PC-3 (cell line): ENCODE results near the gene HPS5. TPM values are rescaled to one million over a fixed set of nuclear protein-coding genes. Genes with fewer than 3 reads are reported as not detected.

Experiments
- ATAC-seq: fragments of 200-7000 bp; cut with Tn5 transposase; 2 replicates; pipeline ENCODE4 v1.9.1; 2020; ENCODE audit warnings: mild to moderate bottlenecking, moderate library complexity
- BruUV-seq: library from RNA; stranded (reverse); fragments of 400-500 nt; replicated peaks from 2 replicates; lab custom pipeline; 2021; lab: Mats Ljungman, UMichigan
- CTCF ChIA-PET: fragments of 300-600 bp; sonication (Branson Sonifier 250); formaldehyde crosslinking; loops from one replicate; lab custom pipeline; 2022; ENCODE audit warnings: antibody characterized with exemption; lab: Charles Lee
- POLR2A ChIA-PET: fragments of 300-600 bp; sonication (Branson Sonifier 250); formaldehyde crosslinking; loops from one replicate; lab custom pipeline; 2022; ENCODE audit warnings: antibody characterized with exemption; ENCODE audit not compliant: unreplicated experiment; lab: Charles Lee
- DNase-seq: peaks from one replicate; pipeline ENCODE4 v3.0.0-alpha.2; 2015
- H2AFZ ChIP-seq: fragments of 300-600 bp; sonication (generic); 2 replicates; pipeline ENCODE4 v1.6.0; 2016; ENCODE audit warnings: antibody characterized with exemption, low read length
- H3F3A ChIP-seq: fragments of 300-600 bp; sonication (generic); one replicate; pipeline ENCODE4 v1.6.0; 2017; ENCODE audit warnings: antibody characterized with exemption, low read length, control low read depth, mild to moderate bottlenecking; ENCODE audit not compliant: unreplicated experiment
- H3K27ac ChIP-seq: fragments of 300-600 bp; sonication (generic); 2 replicates; pipeline ENCODE4 v1.5.1; 2016; ENCODE audit warnings: mild to moderate bottlenecking, low read length
- H3K27me3 ChIP-seq: fragments of 300-600 bp; sonication (generic); 2 replicates; pipeline ENCODE4 v1.6.1; 2016; ENCODE audit warnings: low read length, mixed read lengths
- H3K36me3 ChIP-seq: fragments of 300-600 bp; sonication (generic); 2 replicates; pipeline ENCODE4 v1.6.1; 2016; ENCODE audit warnings: low read depth, mixed run types, low read length, mixed read lengths
- H3K4me1 ChIP-seq: fragments of 300-600 bp; sonication (generic); 2 replicates; pipeline ENCODE4 v1.5.1; 2016; ENCODE audit warnings: low read length; ENCODE audit not compliant: insufficient read depth
- H3K4me2 ChIP-seq: fragments of 300-600 bp; sonication (generic); 2 replicates; pipeline ENCODE4 v1.6.0; 2016; ENCODE audit warnings: low read length
- H3K4me3 ChIP-seq: fragments of 300-600 bp; sonication (generic); 2 replicates; pipeline ENCODE4 v1.5.1; 2016; ENCODE audit warnings: mild to moderate bottlenecking, low read length, mixed read lengths
- H3K79me2 ChIP-seq: fragments of 300-600 bp; sonication (generic); 2 replicates; pipeline ENCODE4 v1.6.1; 2017; ENCODE audit warnings: low read length, mixed read lengths
- H3K9ac ChIP-seq: fragments of 300-600 bp; sonication (generic); 2 replicates; pipeline ENCODE4 v1.6.0; 2016; ENCODE audit warnings: mild to moderate bottlenecking, low read length
- H3K9me2 ChIP-seq: fragments of 300-600 bp; sonication (generic); replicated peaks from 2 replicates; pipeline ENCODE4 v1.6.1; 2016; ENCODE audit warnings: mixed run types, low read length, mixed read lengths
- H3K9me3 ChIP-seq: fragments of 300-600 bp; sonication (generic); 2 replicates; pipeline ENCODE4 v1.6.1; 2016; ENCODE audit warnings: low read length, mixed read lengths
- H4K20me1 ChIP-seq: fragments of 300-600 bp; sonication (generic); 2 replicates; pipeline ENCODE4 v1.6.1; 2016; ENCODE audit warnings: low read length, mixed read lengths
- EZH2 ChIP-seq: fragments of 300-600 bp; sonication (generic); IDR thresholded peaks from one replicate; pipeline ENCODE4 v1.6.1; 2017; ENCODE audit warnings: antibody characterized with exemption, mild to moderate bottlenecking, low read length; ENCODE audit not compliant: unreplicated experiment
- EZH2phosphoT487 ChIP-seq: fragments of 300-600 bp; sonication (generic); IDR thresholded peaks from 2 replicates; pipeline ENCODE4 v1.6.1; 2018; ENCODE audit warnings: mild to moderate bottlenecking, antibody characterized with exemption, low read length, borderline replicate concordance
- intact Hi-C: fragments of 100-400 bp; cut with micrococcal nuclease; formaldehyde crosslinking; loops from 2 replicates; pipeline ENCODE4 v1.9.0; 2023
- total RNA-seq: library from RNA; depleted of rRNA; stranded (reverse); fragments of >200 nt; gene quantifications from 2 replicates; pipeline ENCODE4 v1.2.3, GENCODE V29; 2014
- TF ChIP-seq, protein P1 (sequence below): fragments of 300-600 bp; sonication (generic); conservative IDR thresholded peaks from 2 replicates; pipeline ENCODE4 v1.5.1; 2017; ENCODE audit warnings: antibody characterized with exemption, low read depth, mild to moderate bottlenecking, low read length

HPS5 gene
- total RNA-seq, 1 experiment from 2014 or later = 15.2 TPM

DNA sequence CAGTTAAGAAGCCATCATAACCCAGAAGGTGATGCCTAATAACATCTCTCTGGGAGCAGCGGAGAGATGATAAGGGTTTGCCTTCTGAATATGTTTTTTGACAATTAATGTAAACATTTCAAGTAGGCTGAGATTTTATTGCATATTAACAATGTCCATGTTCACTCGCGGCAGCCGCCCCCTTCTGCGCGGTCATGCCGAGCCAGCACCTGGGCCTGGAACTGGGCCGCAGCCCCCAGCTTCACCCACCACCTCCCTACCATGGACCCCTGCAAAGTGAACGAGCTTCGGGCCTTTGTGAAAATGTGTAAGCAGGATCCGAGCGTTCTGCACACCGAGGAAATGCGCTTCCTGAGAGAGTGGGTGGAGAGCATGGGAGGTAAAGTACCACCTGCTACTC lies 60.2 kb downstream of the HPS5 start:
- ChIA-PET CTCF (no interaction called here), POLR2A (no interaction called here)
- Histone ChIP-seq H3K79me2 (no peaks in the 10 kb centered on the region), H4K20me1 (no peaks in the 10 kb centered on the region), H3F3A (no peaks in the 10 kb centered on the region), H3K9ac (no peak overlapping the region), H3K27me3 (peaks cover 17% of the 10 kb centered on the region), H3K36me3 (no peaks in the 10 kb centered on the region), H3K9me3 (no peaks in the 10 kb centered on the region), H3K4me3 (no peak overlapping the region), H2AFZ (no peak overlapping the region), H3K4me2 (no peak overlapping the region), H3K9me2 (no peaks in the 10 kb centered on the region), H3K4me1 (no peaks in the 10 kb centered on the region), H3K27ac (no peak overlapping the region)
- intact Hi-C loops = no loop called here
- DNase-seq (no peak), ATAC-seq (no peak)
- TF ChIP-seq EZH2 (no peak), EZH2phosphoT487 (no peak)
- TF ChIP-seq, protein P1, sequence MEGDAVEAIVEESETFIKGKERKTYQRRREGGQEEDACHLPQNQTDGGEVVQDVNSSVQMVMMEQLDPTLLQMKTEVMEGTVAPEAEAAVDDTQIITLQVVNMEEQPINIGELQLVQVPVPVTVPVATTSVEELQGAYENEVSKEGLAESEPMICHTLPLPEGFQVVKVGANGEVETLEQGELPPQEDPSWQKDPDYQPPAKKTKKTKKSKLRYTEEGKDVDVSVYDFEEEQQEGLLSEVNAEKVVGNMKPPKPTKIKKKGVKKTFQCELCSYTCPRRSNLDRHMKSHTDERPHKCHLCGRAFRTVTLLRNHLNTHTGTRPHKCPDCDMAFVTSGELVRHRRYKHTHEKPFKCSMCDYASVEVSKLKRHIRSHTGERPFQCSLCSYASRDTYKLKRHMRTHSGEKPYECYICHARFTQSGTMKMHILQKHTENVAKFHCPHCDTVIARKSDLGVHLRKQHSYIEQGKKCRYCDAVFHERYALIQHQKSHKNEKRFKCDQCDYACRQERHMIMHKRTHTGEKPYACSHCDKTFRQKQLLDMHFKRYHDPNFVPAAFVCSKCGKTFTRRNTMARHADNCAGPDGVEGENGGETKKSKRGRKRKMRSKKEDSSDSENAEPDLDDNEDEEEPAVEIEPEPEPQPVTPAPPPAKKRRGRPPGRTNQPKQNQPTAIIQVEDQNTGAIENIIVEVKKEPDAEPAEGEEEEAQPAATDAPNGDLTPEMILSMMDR = no peak
- no TSS peak for BruUV-seq

DNA sequence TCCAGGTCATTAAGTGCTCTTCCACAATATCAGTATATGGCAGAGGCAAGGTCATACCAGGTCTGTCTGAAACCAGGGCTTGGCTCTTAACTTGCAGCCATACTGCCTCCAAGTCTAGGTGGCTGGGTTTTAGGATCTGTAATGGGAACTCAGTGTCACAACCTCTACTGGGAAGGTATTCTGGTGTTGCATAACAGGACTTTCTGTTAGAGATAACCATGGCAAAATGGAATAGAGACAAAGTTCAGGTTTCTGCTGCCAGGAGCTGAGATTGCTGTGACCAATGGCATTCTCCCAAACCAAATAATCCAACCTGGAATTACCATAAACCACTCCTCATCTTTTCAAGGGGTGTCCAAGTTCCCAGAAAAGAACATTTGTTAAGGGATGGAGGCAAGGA lies 62.7 kb downstream of the HPS5 start:
- no peak for ATAC-seq
- POLR2A ChIA-PET = no interaction called here
- no peak for DNase-seq

DNA sequence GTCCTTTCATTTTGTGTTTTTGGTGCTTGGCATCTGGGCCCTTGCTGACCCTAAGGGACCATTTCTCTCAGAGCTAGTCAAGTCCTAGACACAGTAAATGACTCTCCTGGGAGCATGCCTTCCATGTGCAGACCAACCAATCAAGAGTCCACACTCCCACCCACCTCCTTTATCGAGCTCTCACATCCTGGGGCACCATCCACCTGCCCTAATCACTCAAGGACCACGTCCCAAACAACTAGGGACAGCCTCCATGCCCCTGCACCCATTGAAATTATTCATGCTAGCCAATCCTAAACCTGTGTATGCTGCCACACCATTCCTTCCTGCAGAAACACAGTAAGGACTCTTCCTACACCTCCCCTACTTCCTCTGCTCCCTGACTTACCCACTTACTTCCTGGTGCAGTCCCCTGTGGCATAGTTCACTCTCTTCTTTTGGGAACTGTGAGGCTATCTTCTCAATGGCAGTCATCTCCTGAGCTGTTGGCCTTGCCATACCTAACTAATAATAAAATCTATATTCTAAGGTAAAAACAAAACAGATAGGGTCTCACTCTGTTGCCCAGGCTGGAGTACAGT lies 67.1 kb downstream of the HPS5 start:
- Histone ChIP-seq H3K27me3 (peaks cover 14% of the 10 kb centered on the region), H3K9me2 (no peaks in the 10 kb centered on the region), H3K36me3 (no peaks in the 10 kb centered on the region), H4K20me1 (no peaks in the 10 kb centered on the region), H3K4me3 (no peak overlapping the region), H3K9me3 (no peaks in the 10 kb centered on the region), H3K4me1 (no peaks in the 10 kb centered on the region), H3F3A (no peaks in the 10 kb centered on the region), H3K27ac (no peak overlapping the region), H3K9ac (no peak overlapping the region), H3K79me2 (no peaks in the 10 kb centered on the region), H3K4me2 (no peak overlapping the region), H2AFZ (no peak overlapping the region)
- ATAC-seq (no peak), DNase-seq (no peak)
- ChIA-PET CTCF (no interaction called here), POLR2A (no interaction called here)
- intact Hi-C loops = no loop called here
- TF ChIP-seq, protein P1 = no peak
- TF ChIP-seq EZH2 = no peak
- TF ChIP-seq EZH2phosphoT487 = no peak
- no TSS peak for BruUV-seq

More for the DNA sequence above, 62.7 kb downstream of the HPS5 start:
- Histone ChIP-seq H3K9me2 (no peaks in the 10 kb centered on the region), H3K36me3 (no peaks in the 10 kb centered on the region), H3K4me1 (no peaks in the 10 kb centered on the region), H3K27me3 (peaks cover 19% of the 10 kb centered on the region), H3K4me3 (no peak overlapping the region), H3F3A (no peaks in the 10 kb centered on the region), H3K27ac (no peak overlapping the region), H2AFZ (no peak overlapping the region), H3K4me2 (no peak overlapping the region), H4K20me1 (no peaks in the 10 kb centered on the region), H3K79me2 (no peaks in the 10 kb centered on the region), H3K9ac (no peak overlapping the region), H3K9me3 (no peaks in the 10 kb centered on the region)
- intact Hi-C loops = no loop called here
- CTCF ChIA-PET = no interaction called here
- no TSS peak for BruUV-seq
- TF ChIP-seq, protein P1 = no peak
- TF ChIP-seq EZH2 (no peak), EZH2phosphoT487 (no peak)
